GM19099 (cell line): ENCODE measurements around the gene MAPK7.

Experiments used
- POLR2A ChIP-seq: IDR thresholded peaks from 3 replicates; pipeline ENCODE4 v1.6.1; 2011; ENCODE audit warnings: low read depth; ENCODE audit not compliant: insufficient read length; ENCODE audit errors: extremely low read depth

MAPK7 gene

GRCh38 chr17:19381741-19382444, 3.6 kb downstream of the MAPK7 start:
- no peak for TF ChIP-seq POLR2A

- TF ChIP-seq POLR2A: no peak
These were observed 4.5 kb downstream of the MAPK7 start for GRCh38 chr17:19382531-19383444.

GRCh38 chr17:19383681-19384470, 5.6 kb downstream of the MAPK7 start:
- no peak for TF ChIP-seq POLR2A

GRCh38 chr17:19384723-19385391, 6.6 kb downstream of the MAPK7 start:
- TF ChIP-seq POLR2A: no peak

- no peak for TF ChIP-seq POLR2A
These were observed 7.3 kb downstream of the MAPK7 start for GRCh38 chr17:19385521-19385983.

- no peak for TF ChIP-seq POLR2A
These were observed 8.0 kb downstream of the MAPK7 start for GRCh38 chr17:19386051-19386929.

- no peak for TF ChIP-seq POLR2A
These were observed 8.9 kb downstream of the MAPK7 start, which contains the start of gene MFAP4 for GRCh38 chr17:19386974-19387920. MFAP4 (minus strand) TSS chr17:19387190; CDS start chr17:19387155, 35 bp downstream.

- TF ChIP-seq POLR2A: no peak
These were observed 9.7 kb downstream of the MAPK7 start for GRCh38 chr17:19387921-19388521.

- no peak for TF ChIP-seq POLR2A
These were observed 10.8 kb downstream of the MAPK7 start for GRCh38 chr17:19388791-19389785.

- no peak for TF ChIP-seq POLR2A
These were observed 12.7 kb downstream of the MAPK7 start for GRCh38 chr17:19390951-19391350.

- TF ChIP-seq POLR2A: no peak
These were observed 13.1 kb downstream of the MAPK7 start for GRCh38 chr17:19391432-19391831.

GRCh38 chr17:19392303-19392702, 14.0 kb downstream of the MAPK7 start:
- TF ChIP-seq POLR2A: no peak
